Body of pancreas (tissue), 4 donors: ENCODE data around the gene ATP5PD. TPM values are rescaled to one million over a fixed set of nuclear protein-coding genes. Genes with fewer than 3 reads are reported as not detected.

Source experiments
- ATAC-seq: fragments of 150-250 bp; one replicate; pipeline ENCODE4 v1.9.1; 2016
- DNase-seq, 4 donors: peaks; one replicate each; pipeline ENCODE4 v3.0.0-alpha.2; 2019
- H3K27ac ChIP-seq, 4 donors: fragments of 200-600 bp; sonication (generic); 1 replicate in 3 of 4; 2 replicates in 1 of 4; pipeline versions ENCODE4 v1.5.1 to v1.6.1; 2016 to 2019; ENCODE audit warnings: mild to moderate bottlenecking in 1 of 4, mixed read lengths in 1 of 4, moderate library complexity in 1 of 4
- H3K27me3 ChIP-seq, 2 donors: fragments of 200-600 bp; sonication (generic); one replicate each; pipeline ENCODE4 v1.6.0; 2016; ENCODE audit warnings: mild to moderate bottlenecking in 1 of 2
- H3K36me3 ChIP-seq, 2 donors: fragments of 200-600 bp; sonication (generic); replicated peaks in 1 of 2; 2 replicates each; pipeline ENCODE4 v1.5.1; 2016; ENCODE audit warnings: low read depth in 2 of 2; ENCODE audit not compliant: insufficient read depth in 1 of 2
- H3K4me1 ChIP-seq: fragments of 200-600 bp; sonication (generic); one replicate; pipeline ENCODE4 v1.6.0; 2016
- H3K4me3 ChIP-seq, 2 donors: fragments of 200-600 bp; sonication (generic); 1 replicate in 1 of 2; 2 replicates in 1 of 2; pipeline ENCODE4 v1.5.1; 2016 to 2019
- H3K9me3 ChIP-seq, 3 donors: fragments of 200-600 bp; sonication (generic); 1 replicate in 2 of 3; 2 replicates in 1 of 3; pipeline ENCODE4 v1.5.1; 2016
- POLR2A ChIP-seq, 3 donors: fragments of 450-650 bp; IDR thresholded peaks; one replicate each; pipeline ENCODE4 v1.6.1; 2016; ENCODE audit warnings: antibody characterized with exemption in 3 of 3, mild to moderate bottlenecking in 2 of 3
- WGBS, 2 donors: methylation state at CpG; one replicate each; pipeline ENCODE4 v1.1.5; 2017; 5-methylcytosine and 5-hydroxymethylcytosine counted together
- intact Hi-C: fragments of 100-400 bp; cut with DNase I; formaldehyde crosslinking; loops from one replicate; pipeline ENCODE4 v1.15.1; 2023
- total RNA-seq, 2 donors: library from RNA; depleted of rRNA; stranded (reverse); fragments of >200 nt; gene quantifications; one replicate each; pipeline ENCODE4 v1.1.0, GENCODE V29; 2016
- TF ChIP-seq, protein P1 (sequence below), 7 experiments: fragments of 450-650 bp in 4 of 7; fragments of 200-600 bp in 3 of 7; sonication (generic) in 3 of 7; IDR thresholded peaks; one replicate each; pipeline ENCODE4 v1.5.1; 2016 to 2019; ENCODE audit warnings: antibody characterized with exemption in 7 of 7

The ATP5PD gene
- total RNA-seq, 2 donors from 2014 or later = 105 to 131 TPM

DNA sequence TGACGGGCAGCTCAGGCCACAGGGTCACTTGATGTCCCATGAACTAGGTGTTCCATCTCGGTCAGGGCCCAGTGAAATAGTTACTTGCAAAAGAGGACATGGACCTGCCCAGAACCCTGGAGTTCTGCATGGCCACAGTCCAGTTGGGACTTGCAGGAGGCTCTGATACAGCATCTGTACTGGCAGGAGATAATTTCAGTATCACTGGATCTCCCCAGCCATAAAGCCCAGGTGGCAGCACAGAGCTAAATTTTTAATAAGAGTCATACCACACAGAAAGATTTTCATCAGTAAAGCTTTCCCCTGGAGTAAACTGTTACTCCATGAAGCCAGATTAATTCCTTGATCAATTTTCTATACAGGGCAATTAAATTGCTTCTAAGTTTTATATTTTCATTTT, 23.0 kb upstream of the ATP5PD start:
- no peak overlapping the region for H3K4me3 ChIP-seq
- H3K27ac ChIP-seq = no peak overlapping the region
- no peaks in the 10 kb centered on the region for H3K4me1 ChIP-seq
- H3K27me3 ChIP-seq = no peaks in the 10 kb centered on the region
- WGBS, 2 donors = 36 to 97% methylated on average over 1 to 2 of the region's 2 CpGs
- no peak for DNase-seq
- no peak for ATAC-seq
- H3K9me3 ChIP-seq = no peaks in the 10 kb centered on the region
- no peaks in the 10 kb centered on the region for H3K36me3 ChIP-seq
- intact Hi-C loops = no loop called here
- no peak for TF ChIP-seq POLR2A (IDR thresholded peaks at IDR 0.05)
- TF ChIP-seq, protein P1, sequence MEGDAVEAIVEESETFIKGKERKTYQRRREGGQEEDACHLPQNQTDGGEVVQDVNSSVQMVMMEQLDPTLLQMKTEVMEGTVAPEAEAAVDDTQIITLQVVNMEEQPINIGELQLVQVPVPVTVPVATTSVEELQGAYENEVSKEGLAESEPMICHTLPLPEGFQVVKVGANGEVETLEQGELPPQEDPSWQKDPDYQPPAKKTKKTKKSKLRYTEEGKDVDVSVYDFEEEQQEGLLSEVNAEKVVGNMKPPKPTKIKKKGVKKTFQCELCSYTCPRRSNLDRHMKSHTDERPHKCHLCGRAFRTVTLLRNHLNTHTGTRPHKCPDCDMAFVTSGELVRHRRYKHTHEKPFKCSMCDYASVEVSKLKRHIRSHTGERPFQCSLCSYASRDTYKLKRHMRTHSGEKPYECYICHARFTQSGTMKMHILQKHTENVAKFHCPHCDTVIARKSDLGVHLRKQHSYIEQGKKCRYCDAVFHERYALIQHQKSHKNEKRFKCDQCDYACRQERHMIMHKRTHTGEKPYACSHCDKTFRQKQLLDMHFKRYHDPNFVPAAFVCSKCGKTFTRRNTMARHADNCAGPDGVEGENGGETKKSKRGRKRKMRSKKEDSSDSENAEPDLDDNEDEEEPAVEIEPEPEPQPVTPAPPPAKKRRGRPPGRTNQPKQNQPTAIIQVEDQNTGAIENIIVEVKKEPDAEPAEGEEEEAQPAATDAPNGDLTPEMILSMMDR (IDR thresholded peaks at IDR 0.05) = peak in 5 of 7 experiments; percentile 21 to 42 (median 30)

DNA sequence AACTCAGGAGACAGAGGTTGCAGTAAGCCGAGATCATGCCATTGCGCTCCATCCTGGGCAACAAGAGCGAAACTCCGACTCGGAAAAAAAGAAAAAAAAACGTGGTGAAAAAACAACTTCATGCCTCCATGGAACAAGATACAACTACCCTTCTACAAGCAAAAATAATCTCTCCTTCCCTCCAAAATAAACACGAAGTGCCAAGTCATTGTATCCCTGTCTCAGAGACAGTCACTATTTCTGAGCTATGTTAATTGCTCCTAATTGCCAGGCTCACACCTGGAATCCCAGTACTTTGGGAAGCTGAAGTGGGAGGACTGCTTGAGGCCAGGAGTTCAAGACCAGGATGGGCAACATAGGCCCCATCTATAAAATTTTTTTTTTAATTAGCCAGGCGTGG, 22.0 kb upstream of the ATP5PD start:
- DNase-seq (no peak), ATAC-seq (no peak)
- H3K36me3 ChIP-seq = no peaks in the 10 kb centered on the region
- intact Hi-C loops = no loop called here
- H3K27me3 ChIP-seq = no peaks in the 10 kb centered on the region
- no peaks in the 10 kb centered on the region for H3K9me3 ChIP-seq
- no peaks in the 10 kb centered on the region for H3K4me1 ChIP-seq
- 72 to 76% methylated on average over 8 of the region's 8 CpGs for WGBS, 2 donors
- TF ChIP-seq, protein P1 (IDR thresholded peaks at IDR 0.05) = no peak
- no peak for TF ChIP-seq POLR2A (IDR thresholded peaks at IDR 0.05)
- no peak overlapping the region for H3K27ac ChIP-seq
- H3K4me3 ChIP-seq = no peak overlapping the region

DNA sequence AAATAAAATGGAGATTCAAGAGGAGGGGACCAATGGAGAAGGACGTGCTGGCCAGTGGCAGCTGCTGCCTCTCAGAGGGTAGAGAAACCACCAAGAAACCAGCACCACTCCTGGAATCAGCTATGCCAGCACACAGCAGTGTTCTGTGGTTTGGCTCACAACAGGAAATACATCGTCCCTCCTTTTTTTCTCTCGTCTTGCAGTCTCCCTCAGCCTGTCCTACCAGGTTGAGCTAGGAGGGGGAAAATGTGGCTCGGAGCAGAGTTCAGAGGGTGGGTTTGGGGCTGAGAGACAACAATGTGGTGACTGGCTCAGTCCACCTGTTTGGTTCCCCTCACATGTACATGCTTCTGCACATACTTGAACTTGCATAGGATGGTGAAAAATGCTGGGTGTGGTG, 21.1 kb upstream of the ATP5PD start:
- Histone ChIP-seq H3K36me3 (peaks cover 0 to 6% of the 10 kb centered on the region in 2 donors), H3K4me3 (no peak overlapping the region), H3K27ac (no peak overlapping the region), H3K27me3 (no peaks in the 10 kb centered on the region), H3K9me3 (no peaks in the 10 kb centered on the region), H3K4me1 (no peaks in the 10 kb centered on the region)
- intact Hi-C loops = no loop called here
- no peak for TF ChIP-seq POLR2A (IDR thresholded peaks at IDR 0.05)
- TF ChIP-seq, protein P1 (IDR thresholded peaks at IDR 0.05) = no peak
- 63 to 65% methylated on average over 4 of the region's 4 CpGs for WGBS, 2 donors
- no peak for ATAC-seq
- DNase-seq = no peak

DNA sequence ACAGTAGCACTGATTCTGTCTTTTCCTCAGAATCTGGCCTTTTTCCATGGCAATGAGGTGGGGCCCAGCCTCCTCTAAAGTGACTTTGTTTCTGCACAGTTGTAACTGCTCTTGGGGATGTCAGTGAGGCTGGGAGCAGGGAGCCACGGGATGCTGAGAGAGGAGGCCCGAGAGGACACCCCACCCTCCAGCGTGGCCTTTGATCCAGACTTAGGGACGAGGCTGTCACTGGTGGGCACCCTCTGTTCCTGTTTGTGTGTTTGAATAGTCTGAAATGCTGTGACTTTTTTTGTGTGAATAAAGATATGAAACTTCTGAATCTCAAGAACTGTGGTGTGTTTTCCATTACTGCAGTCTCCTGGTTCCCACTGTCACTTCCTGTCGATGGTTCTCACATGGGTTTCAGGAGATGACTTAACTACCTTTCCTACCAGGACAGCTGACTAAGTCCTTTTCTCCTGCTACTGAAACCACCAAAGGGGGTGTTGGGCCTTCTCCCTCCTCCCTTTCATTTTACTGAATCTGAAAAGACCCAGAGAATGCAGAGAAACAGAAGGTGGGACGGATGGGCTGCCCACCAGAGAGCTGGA, 18.9 kb upstream of the ATP5PD start:
- Histone ChIP-seq H3K27me3 (no peaks in the 10 kb centered on the region), H3K27ac (no peak overlapping the region), H3K4me1 (no peaks in the 10 kb centered on the region), H3K4me3 (no peak overlapping the region), H3K36me3 (peaks cover 0 to 8% of the 10 kb centered on the region in 2 donors), H3K9me3 (no peaks in the 10 kb centered on the region)
- WGBS, 2 donors = 61 to 69% methylated on average over 2 to 6 of the region's 6 CpGs
- DNase-seq = no peak
- intact Hi-C loops = no loop called here
- no peak for TF ChIP-seq POLR2A (IDR thresholded peaks at IDR 0.05)
- TF ChIP-seq, protein P1 (IDR thresholded peaks at IDR 0.05) = no peak
- no peak for ATAC-seq

DNA sequence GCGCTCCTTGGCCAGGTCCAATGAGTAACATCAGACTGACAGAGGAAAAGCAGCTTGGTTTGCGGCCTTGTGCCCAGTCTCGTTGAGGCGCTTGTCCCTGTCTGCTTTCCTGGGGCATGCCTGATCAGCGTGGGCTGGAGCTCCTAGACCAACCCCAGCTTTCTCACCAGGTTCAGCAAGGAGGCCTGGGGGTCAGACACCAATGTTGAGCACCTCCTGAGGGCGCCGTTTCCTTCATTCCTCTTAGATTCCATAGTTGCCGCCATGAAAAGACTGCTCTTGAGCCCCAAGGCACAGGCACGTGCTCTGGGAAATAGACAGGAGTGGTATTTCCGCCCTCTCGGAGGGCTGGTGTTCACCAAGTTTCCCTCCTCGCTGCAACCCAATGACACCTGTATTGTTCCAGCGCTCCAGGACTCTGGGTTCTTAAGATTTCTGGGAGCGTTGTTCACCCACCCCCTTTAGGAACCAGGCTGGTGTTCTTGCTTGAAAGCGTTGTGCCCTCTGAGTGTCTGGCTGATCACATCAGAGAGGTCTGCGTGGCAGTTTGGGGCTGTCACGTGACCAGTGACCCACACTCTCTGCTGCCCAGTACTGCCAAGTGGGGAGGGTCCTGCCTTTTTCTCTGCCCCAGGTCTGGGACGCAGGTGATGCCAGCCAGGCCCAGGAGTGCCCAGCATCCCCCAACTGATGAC, 18.2 kb upstream of the ATP5PD start:
- WGBS, 2 donors = 92 to 95% methylated on average over 17 to 18 of the region's 18 CpGs
- Histone ChIP-seq H3K4me3 (no peak overlapping the region), H3K9me3 (no peaks in the 10 kb centered on the region), H3K27me3 (no peaks in the 10 kb centered on the region), H3K36me3 (peaks cover 0 to 8% of the 10 kb centered on the region in 2 donors), H3K27ac (no peak overlapping the region), H3K4me1 (no peaks in the 10 kb centered on the region)
- ATAC-seq (no peak), DNase-seq (no peak)
- TF ChIP-seq, protein P1 (IDR thresholded peaks at IDR 0.05) = no peak
- TF ChIP-seq POLR2A (IDR thresholded peaks at IDR 0.05) = no peak
- intact Hi-C loops = no loop called here
